SJSA1 (cell line): ENCODE measurements around the gene ZFYVE19. TPM values are rescaled to one million over a fixed set of nuclear protein-coding genes. Genes with fewer than 3 reads are reported as not detected.
"Not testable (repeated sequence)": the region's sequence is repeated elsewhere in the genome, so short reads cannot be mapped to it uniquely, and the experiment has no call there.

ENCODE experiments used
- DNase-seq, 2 experiments: peaks; one replicate each; pipeline ENCODE4 v3.0.0-alpha.2; 2015 to 2020; ENCODE audit warnings: low spot score in 2 of 2, low read depth in 1 of 2
- H3K27ac ChIP-seq: fragments of 250-450 bp; sonication (Bioruptor Pico); 2 replicates; pipeline ENCODE4 v1.5.1; 2020; ENCODE audit warnings: mild to moderate bottlenecking, moderate library complexity
- H3K27me3 ChIP-seq: fragments of 250-450 bp; sonication (Bioruptor Pico); replicated peaks from 2 replicates; pipeline ENCODE4 v1.5.1; 2020; ENCODE audit warnings: mild to moderate bottlenecking, moderate library complexity
- H3K36me3 ChIP-seq: fragments of 250-450 bp; sonication (Bioruptor Pico); 2 replicates; pipeline ENCODE4 v1.5.1; 2020; ENCODE audit warnings: mild to moderate bottlenecking
- H3K4me1 ChIP-seq: fragments of 250-450 bp; sonication (Bioruptor Pico); replicated peaks from 2 replicates; pipeline ENCODE4 v1.6.1; 2021; ENCODE audit warnings: mild to moderate bottlenecking
- H3K4me3 ChIP-seq: fragments of 250-450 bp; sonication (Bioruptor Pico); 2 replicates; pipeline ENCODE4 v1.5.1; 2020; ENCODE audit warnings: mild to moderate bottlenecking
- H3K9me3 ChIP-seq: fragments of 250-450 bp; sonication (Bioruptor Pico); replicated peaks from 2 replicates; pipeline ENCODE4 v1.5.1; 2020; ENCODE audit warnings: mild to moderate bottlenecking
- total RNA-seq: library from RNA; depleted of rRNA; stranded (reverse); fragments of >200 nt; shearing (Covaris generic); gene quantifications from 2 replicates; pipeline ENCODE4 v1.2.3, GENCODE V29; 2014; rRNA removed

Gene ZFYVE19
- total RNA-seq, 1 experiment from 2014 or later: 33.8 TPM

DNA sequence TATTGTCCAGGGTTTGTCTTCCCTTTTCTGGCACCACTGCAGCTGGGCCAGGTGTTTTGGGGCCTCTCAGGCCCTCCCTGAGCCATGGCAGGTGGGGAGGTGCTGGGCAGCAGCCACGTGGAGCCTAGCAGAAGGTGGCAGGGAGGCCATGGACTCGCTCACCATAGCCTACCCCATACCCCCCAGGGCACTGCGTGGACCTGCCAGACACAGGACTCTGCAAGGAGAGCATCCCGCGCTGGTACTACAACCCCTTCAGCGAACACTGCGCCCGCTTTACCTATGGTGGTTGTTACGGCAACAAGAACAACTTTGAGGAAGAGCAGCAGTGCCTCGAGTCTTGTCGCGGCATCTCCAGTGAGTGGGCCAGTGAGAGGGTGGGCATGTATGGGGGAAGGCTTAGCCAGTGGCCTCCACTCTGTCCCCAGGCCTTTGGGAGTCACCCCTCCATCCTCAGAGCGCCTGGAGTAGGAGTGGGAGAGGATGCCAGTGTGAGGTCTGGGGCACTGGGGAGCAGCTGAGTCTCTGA is 48.9 kb downstream of the ZFYVE19 start:
- no peak for DNase-seq
- H3K9me3 ChIP-seq: no peaks in the 10 kb centered on the region
- no peaks in the 10 kb centered on the region for H3K36me3 ChIP-seq
- H3K4me3 ChIP-seq: no peak overlapping the region
- peaks cover 7% of the 10 kb centered on the region for H3K4me1 ChIP-seq
- no peak overlapping the region for H3K27ac ChIP-seq
- no peaks in the 10 kb centered on the region for H3K27me3 ChIP-seq

DNA sequence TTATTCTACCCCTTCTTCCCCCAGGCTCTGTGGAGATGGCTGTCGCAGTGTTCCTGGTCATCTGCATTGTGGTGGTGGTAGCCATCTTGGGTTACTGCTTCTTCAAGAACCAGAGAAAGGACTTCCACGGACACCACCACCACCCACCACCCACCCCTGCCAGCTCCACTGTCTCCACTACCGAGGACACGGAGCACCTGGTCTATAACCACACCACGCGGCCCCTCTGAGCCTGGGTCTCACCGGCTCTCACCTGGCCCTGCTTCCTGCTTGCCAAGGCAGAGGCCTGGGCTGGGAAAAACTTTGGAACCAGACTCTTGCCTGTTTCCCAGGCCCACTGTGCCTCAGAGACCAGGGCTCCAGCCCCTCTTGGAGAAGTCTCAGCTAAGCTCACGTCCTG is 49.9 kb downstream of the ZFYVE19 start:
- no peak for DNase-seq
- Histone ChIP-seq H3K4me3 (no peak overlapping the region), H3K4me1 (peaks cover 7% of the 10 kb centered on the region), H3K27ac (no peak overlapping the region), H3K36me3 (no peaks in the 10 kb centered on the region), H3K27me3 (no peaks in the 10 kb centered on the region), H3K9me3 (no peaks in the 10 kb centered on the region)

DNA sequence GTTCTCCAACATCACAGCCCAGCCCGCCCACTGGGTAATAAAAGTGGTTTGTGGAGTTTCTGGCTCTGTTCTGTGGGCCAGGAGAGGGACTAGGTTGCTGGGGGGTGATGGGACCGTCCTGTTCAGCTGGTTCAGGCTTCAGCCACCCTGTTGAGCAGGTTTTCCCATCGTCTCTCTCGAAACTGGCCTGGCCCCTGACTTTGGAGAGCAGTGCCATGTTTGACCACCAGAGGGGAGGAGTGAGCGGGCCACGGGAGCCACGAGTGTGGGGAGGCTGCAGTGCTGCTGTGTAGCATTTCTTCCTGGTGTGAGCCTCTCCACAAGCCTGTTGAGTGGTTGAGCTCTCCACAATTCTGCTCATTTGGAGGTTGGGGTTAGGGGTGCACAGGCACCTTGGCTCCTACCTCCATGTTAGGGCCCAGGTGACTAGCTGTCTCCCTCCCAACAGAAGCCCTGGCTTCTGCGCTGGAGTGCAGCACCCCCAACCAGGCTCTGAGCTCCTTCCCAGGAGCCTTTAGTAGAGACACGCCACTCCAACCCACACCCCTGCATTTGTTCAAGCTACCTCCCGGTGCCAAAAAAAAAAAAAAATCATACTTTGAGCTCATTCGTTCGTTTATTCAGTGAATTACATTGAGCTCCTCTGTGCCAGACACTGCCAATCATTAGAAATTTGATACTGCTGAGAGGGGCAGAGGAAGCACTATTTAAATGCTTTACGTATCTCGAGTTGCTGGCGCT is 50.9 kb downstream of the ZFYVE19 start:
- Histone ChIP-seq H3K4me3 (no peak overlapping the region), H3K9me3 (no peaks in the 10 kb centered on the region), H3K27me3 (no peaks in the 10 kb centered on the region), H3K36me3 (no peaks in the 10 kb centered on the region), H3K27ac (no peak overlapping the region), H3K4me1 (peaks cover 7% of the 10 kb centered on the region)
- DNase-seq: peak; percentile 60 to 75

DNA sequence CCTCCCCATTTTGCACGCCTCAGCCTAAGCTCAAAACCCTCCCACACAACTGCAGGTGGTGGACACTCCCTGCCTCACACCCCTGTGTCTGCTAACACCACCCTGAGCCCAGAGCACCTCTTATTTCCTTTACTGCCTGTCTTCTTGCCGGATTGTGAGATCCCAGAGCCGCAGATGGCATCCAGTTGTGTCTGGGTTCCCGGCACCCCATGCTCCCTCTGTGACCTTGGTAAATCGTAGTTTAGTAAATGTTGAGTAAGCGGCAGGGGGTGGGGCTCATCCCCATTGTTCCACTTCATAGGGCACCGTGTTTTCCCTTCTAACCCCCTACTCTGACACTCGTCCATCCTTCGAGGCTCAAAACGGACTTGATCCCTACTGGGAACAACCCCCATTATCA is 51.8 kb downstream of the ZFYVE19 start:
- Histone ChIP-seq H3K4me3 (no peak overlapping the region), H3K9me3 (no peaks in the 10 kb centered on the region), H3K36me3 (no peaks in the 10 kb centered on the region), H3K4me1 (peaks cover 7% of the 10 kb centered on the region), H3K27me3 (no peaks in the 10 kb centered on the region), H3K27ac (no peak overlapping the region)
- DNase-seq: no peak

DNA sequence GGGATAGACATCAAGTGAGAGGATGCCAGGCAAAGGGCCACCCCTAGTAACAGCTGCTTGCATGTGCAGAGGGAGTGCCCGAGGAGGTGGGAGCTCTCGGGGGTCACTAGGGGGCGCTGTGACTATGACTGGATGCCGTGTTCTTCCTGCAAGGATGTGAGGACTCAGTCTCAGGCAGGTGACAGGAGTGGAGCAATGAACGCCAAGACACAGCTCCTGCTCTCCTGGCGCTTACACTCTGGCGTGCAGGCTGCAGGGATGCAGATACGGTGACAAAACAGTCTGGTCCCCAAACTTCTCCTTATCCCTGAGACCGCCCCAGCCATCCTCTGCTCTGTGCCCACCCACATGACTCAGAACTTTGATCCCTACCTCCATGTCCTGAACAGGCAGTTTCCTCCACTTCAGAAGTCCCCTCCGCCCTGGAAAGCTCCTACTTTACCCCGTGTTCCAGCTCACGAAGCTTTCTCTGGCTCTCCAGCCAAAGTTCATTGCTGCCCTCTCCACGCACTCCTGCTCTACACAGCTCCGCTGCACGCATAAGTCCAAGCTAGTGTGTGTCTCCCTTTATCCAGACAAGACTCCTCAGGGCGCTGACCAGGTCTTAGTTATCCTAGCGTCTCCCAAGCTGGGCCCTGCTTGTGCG is 52.4 kb downstream of the ZFYVE19 start:
- Histone ChIP-seq H3K9me3 (no peaks in the 10 kb centered on the region), H3K27ac (no peak overlapping the region), H3K4me1 (peaks cover 7% of the 10 kb centered on the region), H3K36me3 (no peaks in the 10 kb centered on the region), H3K4me3 (no peak overlapping the region), H3K27me3 (no peaks in the 10 kb centered on the region)
- peak; percentile 41 to 78 for DNase-seq

DNA sequence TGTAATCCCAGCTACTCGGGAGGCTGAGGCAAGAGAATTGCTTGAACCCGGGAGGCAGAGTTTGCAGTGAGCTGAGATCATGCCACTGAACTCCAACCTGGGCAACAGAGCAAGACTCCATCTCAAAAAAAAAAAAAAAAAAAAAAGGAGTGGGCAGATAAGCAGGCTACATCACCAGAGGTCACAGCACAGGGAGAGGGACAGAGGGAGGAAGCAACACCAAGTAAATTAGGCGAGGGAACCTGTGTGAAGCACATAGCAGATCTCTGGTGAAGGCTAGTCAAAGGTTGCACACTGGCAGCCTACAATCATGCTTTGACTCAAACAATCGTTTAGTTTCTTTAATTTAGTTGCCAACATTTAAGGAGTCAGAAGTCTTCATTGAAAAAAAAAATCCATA is 54.3 kb downstream of the ZFYVE19 start:
- H3K4me1 ChIP-seq, H3K9me3 ChIP-seq, H3K4me3 ChIP-seq, H3K27me3 ChIP-seq, DNase-seq, H3K27ac ChIP-seq, H3K36me3 ChIP-seq: not testable (repeated sequence)

DNA sequence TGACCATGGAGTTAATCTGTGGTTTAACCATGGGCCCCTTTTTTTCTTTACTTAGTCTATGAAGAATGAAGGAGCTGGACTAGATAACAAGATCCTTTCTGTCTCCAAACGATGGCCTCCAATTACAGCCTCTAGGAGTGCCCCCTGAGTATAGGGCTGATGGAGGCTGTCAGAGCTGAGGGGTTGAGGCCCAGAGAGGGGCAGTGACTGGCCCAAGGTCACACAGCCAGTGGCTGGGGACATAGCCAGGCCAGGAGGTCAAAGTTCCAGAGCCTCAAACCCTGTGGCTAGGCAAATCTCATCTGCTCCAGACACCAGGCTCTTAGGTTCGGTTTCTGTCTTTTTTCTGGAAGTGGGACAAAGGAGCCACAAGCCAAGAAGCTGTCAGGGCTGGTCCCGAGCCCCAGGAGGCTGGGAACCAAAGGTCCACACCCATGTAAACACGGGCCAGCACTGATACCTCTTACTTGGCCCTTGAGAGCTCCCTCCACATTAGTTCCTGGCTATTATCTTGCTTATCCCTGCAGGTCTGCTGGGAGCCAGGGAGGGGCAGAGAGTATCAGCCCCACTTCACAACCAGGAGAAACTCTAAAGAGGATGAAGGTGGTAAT is 56.9 kb downstream of the ZFYVE19 start:
- Histone ChIP-seq H3K4me1 (no peaks in the 10 kb centered on the region), H3K9me3 (no peaks in the 10 kb centered on the region), H3K36me3 (no peaks in the 10 kb centered on the region), H3K27me3 (no peaks in the 10 kb centered on the region), H3K27ac (no peak overlapping the region), H3K4me3 (no peak overlapping the region)
- no peak for DNase-seq

Other genes starting within 250 kb of the ZFYVE19 start
- 20.2 and 24.4 TPM in 2 replicates for gene CCDC32, start 242.0 kb upstream of the ZFYVE19 start, total RNA-seq
- gene RPUSD2, start 237.8 kb upstream of the ZFYVE19 start, total RNA-seq: 16.4 and 25.9 TPM in 2 replicates
- gene KNL1, start 212.8 kb upstream of the ZFYVE19 start, total RNA-seq: 83.2 and 88.4 TPM in 2 replicates
- 32.3 and 33.3 TPM in 2 replicates for gene RAD51, start 111.9 kb upstream of the ZFYVE19 start, total RNA-seq
- gene RMDN3, start 51.8 kb upstream of the ZFYVE19 start, total RNA-seq: 23.8 and 37.7 TPM in 2 replicates
- 0.22 and 1.4 TPM in 2 replicates for gene GCHFR, start 43.0 kb upstream of the ZFYVE19 start, total RNA-seq
- gene C15orf62, start 37.1 kb upstream of the ZFYVE19 start, total RNA-seq: 0.03 TPM in 1 of 2 replicates, not detected in the other
- gene DNAJC17, start 384 bp downstream of the ZFYVE19 start, total RNA-seq: 51.5 and 51.7 TPM in 2 replicates
- gene PPP1R14D, start 21.6 kb downstream of the ZFYVE19 start, total RNA-seq: not detected in 2 replicates
- gene SPINT1, start 37.0 kb downstream of the ZFYVE19 start, total RNA-seq: 0.87 TPM in 1 of 2 replicates, not detected in the other
- gene RHOV, start 67.1 kb downstream of the ZFYVE19 start, total RNA-seq: not detected in 2 replicates
- 35.5 and 40.8 TPM in 2 replicates for gene VPS18, start 87.4 kb downstream of the ZFYVE19 start, total RNA-seq
- not detected in 2 replicates for gene DLL4, start 122.3 kb downstream of the ZFYVE19 start, total RNA-seq
- 1.6 and 1.9 TPM in 2 replicates for gene CHAC1, start 146.4 kb downstream of the ZFYVE19 start, total RNA-seq